ENCODE data around the gene HEPH.

DNA sequence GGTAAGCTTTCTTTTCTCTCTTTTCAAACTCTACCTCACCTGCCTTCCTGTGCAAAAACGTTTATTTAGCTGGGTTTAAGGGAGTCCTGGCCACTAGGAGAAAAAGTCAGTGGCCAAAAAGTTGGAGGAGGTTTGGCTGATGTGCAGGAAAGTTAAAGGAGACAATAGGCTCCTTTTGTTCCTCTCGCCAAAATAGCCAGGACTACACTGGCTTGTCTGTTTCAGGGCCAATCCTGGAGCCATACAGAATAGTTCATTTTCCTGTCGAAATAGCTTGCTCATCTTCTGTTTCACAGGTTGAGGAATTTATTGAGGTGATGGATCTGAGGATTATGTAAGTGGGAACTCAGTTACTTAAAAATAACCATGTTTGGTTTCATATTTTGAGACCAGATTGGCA, 423 bp downstream of the HEPH start:
- no peak for TF ChIP-seq RFX5 (IDR thresholded peaks at IDR 0.05)
- TF ChIP-seq, protein P1, sequence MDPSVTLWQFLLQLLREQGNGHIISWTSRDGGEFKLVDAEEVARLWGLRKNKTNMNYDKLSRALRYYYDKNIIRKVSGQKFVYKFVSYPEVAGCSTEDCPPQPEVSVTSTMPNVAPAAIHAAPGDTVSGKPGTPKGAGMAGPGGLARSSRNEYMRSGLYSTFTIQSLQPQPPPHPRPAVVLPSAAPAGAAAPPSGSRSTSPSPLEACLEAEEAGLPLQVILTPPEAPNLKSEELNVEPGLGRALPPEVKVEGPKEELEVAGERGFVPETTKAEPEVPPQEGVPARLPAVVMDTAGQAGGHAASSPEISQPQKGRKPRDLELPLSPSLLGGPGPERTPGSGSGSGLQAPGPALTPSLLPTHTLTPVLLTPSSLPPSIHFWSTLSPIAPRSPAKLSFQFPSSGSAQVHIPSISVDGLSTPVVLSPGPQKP (IDR thresholded peaks at IDR 0.05; ENCODE audit: low read depth, low read length) = no peak
- TF ChIP-seq, protein P2, sequence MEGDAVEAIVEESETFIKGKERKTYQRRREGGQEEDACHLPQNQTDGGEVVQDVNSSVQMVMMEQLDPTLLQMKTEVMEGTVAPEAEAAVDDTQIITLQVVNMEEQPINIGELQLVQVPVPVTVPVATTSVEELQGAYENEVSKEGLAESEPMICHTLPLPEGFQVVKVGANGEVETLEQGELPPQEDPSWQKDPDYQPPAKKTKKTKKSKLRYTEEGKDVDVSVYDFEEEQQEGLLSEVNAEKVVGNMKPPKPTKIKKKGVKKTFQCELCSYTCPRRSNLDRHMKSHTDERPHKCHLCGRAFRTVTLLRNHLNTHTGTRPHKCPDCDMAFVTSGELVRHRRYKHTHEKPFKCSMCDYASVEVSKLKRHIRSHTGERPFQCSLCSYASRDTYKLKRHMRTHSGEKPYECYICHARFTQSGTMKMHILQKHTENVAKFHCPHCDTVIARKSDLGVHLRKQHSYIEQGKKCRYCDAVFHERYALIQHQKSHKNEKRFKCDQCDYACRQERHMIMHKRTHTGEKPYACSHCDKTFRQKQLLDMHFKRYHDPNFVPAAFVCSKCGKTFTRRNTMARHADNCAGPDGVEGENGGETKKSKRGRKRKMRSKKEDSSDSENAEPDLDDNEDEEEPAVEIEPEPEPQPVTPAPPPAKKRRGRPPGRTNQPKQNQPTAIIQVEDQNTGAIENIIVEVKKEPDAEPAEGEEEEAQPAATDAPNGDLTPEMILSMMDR (IDR thresholded peaks at IDR 0.05) = no peak
- no peak for TF ChIP-seq EP300 (IDR thresholded peaks at IDR 0.05)
- TF ChIP-seq CHD2 (IDR thresholded peaks at IDR 0.05; ENCODE audit: low read length, partially characterized antibody) = no peak
- TF ChIP-seq RAD21 (conservative IDR thresholded peaks at IDR 0.05 in 1 of 2, IDR thresholded peaks at IDR 0.05 in 1 of 2) = no peak
- TF ChIP-seq, protein P3, sequence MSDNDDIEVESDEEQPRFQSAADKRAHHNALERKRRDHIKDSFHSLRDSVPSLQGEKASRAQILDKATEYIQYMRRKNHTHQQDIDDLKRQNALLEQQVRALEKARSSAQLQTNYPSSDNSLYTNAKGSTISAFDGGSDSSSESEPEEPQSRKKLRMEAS (IDR thresholded peaks at IDR 0.05) = no peak
- TF ChIP-seq, protein P4, sequence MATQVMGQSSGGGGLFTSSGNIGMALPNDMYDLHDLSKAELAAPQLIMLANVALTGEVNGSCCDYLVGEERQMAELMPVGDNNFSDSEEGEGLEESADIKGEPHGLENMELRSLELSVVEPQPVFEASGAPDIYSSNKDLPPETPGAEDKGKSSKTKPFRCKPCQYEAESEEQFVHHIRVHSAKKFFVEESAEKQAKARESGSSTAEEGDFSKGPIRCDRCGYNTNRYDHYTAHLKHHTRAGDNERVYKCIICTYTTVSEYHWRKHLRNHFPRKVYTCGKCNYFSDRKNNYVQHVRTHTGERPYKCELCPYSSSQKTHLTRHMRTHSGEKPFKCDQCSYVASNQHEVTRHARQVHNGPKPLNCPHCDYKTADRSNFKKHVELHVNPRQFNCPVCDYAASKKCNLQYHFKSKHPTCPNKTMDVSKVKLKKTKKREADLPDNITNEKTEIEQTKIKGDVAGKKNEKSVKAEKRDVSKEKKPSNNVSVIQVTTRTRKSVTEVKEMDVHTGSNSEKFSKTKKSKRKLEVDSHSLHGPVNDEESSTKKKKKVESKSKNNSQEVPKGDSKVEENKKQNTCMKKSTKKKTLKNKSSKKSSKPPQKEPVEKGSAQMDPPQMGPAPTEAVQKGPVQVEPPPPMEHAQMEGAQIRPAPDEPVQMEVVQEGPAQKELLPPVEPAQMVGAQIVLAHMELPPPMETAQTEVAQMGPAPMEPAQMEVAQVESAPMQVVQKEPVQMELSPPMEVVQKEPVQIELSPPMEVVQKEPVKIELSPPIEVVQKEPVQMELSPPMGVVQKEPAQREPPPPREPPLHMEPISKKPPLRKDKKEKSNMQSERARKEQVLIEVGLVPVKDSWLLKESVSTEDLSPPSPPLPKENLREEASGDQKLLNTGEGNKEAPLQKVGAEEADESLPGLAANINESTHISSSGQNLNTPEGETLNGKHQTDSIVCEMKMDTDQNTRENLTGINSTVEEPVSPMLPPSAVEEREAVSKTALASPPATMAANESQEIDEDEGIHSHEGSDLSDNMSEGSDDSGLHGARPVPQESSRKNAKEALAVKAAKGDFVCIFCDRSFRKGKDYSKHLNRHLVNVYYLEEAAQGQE (IDR thresholded peaks at IDR 0.05) = no peak
- TF ChIP-seq MYC (IDR thresholded peaks at IDR 0.05; ENCODE audit: borderline replicate concordance, low read length) = no peak

Measured in A549 (cell line).